ENCODE measurements around the gene AGFG1. TPM values are rescaled to one million over a fixed set of nuclear protein-coding genes. Genes with fewer than 3 reads are reported as not detected.
"Not testable (repeated sequence)": the region's sequence is repeated elsewhere in the genome, so short reads cannot be mapped to it uniquely, and the experiment has no call there.

The AGFG1 gene
- total RNA-seq, 4 donors from 2014 or later = 85.7 to 265 (median 186) TPM

DNA sequence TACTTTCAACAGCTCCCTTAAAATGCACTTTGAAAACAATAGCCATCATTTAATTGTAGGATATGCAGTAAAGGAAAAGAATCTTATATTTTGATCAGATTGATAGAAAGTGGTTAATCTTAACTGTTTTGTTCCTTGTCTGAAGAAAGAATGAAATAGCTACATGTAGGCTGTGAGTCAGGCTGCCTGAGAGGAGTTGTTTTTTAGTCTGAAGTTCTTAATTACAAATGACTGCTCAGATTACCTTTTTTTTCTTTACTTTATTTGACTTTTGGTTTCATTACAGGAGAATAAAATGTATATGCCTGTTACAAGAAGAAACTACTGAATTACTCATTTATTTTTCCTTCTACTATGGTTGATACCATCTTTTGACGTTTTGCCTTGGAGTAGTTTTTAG, 56.8 kb downstream of the AGFG1 start:
- ATAC-seq (ENCODE audit: low FRiP score) (no peak), DNase-seq (ENCODE audit: low spot score) (no peak)
- TF ChIP-seq, protein P1, sequence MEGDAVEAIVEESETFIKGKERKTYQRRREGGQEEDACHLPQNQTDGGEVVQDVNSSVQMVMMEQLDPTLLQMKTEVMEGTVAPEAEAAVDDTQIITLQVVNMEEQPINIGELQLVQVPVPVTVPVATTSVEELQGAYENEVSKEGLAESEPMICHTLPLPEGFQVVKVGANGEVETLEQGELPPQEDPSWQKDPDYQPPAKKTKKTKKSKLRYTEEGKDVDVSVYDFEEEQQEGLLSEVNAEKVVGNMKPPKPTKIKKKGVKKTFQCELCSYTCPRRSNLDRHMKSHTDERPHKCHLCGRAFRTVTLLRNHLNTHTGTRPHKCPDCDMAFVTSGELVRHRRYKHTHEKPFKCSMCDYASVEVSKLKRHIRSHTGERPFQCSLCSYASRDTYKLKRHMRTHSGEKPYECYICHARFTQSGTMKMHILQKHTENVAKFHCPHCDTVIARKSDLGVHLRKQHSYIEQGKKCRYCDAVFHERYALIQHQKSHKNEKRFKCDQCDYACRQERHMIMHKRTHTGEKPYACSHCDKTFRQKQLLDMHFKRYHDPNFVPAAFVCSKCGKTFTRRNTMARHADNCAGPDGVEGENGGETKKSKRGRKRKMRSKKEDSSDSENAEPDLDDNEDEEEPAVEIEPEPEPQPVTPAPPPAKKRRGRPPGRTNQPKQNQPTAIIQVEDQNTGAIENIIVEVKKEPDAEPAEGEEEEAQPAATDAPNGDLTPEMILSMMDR (IDR thresholded peaks at IDR 0.05) = no peak

DNA sequence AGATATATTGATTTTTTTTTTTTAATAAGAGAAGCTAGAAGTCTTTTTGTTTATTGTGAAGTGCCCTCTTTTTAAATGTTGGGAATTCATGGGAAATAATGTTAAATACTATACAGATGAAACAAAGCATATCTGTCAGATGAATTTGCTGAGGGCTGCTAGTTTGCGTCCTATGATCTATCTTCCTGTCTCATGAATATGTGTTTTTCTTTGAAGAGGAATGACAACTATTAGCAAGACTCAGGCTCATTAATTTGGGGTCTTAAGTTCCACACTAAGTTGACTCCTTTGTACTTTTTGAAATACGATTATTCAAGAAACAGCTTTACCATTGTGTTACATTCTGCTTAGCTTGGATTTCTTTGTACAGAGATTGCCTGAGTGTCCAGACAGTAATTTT, 57.9 kb downstream of the AGFG1 start:
- no peak for ATAC-seq (ENCODE audit: low FRiP score)
- TF ChIP-seq, protein P1 (IDR thresholded peaks at IDR 0.05) = no peak
- DNase-seq (ENCODE audit: low spot score) = no peak

DNA sequence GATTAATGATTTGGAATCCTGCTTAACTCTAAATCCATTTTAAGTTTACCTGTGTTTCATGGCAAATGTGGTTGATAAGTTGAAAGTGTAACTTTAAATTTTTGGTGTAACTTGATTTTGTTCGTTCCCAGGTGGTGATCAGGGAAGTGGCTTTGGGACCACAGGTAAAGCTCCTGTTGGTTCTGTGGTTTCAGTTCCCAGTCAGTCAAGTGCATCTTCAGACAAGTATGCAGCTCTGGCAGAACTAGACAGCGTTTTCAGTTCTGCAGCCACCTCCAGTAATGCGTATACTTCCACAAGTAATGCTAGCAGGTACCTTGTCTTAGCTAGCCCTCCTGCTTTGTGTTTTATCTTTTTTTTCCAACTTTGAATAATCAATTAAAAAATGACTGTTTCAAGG, 62.8 kb downstream of the AGFG1 start:
- no peak for ATAC-seq (ENCODE audit: low FRiP score)
- no peak for DNase-seq (ENCODE audit: low spot score)
- TF ChIP-seq, protein P1 (IDR thresholded peaks at IDR 0.05) = no peak

DNA sequence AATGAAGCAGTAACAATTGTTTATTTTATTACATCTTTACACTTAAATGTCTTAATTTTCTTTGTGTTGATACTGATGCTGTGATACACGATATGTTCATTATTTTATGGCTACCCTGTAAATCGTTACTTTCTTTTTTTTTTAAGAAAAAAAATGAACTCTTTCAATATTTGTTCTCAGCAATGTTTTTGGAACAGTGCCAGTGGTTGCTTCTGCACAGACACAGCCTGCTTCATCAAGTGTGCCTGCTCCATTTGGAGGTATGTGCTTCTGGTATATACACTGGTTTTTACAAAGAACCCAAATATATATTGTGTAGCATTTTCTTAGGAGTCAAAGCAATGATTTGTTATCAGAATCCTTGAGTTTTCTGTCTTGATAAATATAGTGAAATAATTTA, 64.5 kb downstream of the AGFG1 start:
- no peak for ATAC-seq (ENCODE audit: low FRiP score)
- TF ChIP-seq, protein P1 (IDR thresholded peaks at IDR 0.05) = no peak
- DNase-seq (ENCODE audit: low spot score) = no peak

DNA sequence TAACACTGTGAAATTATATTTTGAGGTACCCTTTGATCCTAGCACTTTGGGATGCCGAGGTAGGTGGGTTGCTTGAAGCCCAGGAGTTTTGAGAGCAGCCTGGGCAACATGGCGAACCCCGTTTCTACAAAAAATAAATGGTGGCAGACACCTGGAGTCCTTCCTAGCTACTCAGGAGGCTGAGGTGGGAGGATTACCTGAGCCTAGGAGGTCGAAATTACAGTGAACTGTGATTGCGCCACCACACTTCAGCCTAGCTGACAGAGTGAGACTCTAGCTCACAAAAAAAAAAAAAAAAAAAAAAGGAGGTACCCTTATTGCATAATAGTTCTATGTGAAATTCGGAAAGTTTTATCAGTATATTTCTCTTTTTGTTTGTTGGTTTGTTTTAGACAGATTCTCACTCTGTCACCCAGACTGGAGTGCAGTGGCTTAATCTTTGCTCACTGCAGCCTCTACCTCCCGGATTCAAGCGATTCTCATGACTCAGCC, 67.6 kb downstream of the AGFG1 start:
- no peak for DNase-seq (ENCODE audit: low spot score)
- no peak for ATAC-seq (ENCODE audit: low FRiP score)
- TF ChIP-seq, protein P1 (IDR thresholded peaks at IDR 0.05) = no peak

DNA sequence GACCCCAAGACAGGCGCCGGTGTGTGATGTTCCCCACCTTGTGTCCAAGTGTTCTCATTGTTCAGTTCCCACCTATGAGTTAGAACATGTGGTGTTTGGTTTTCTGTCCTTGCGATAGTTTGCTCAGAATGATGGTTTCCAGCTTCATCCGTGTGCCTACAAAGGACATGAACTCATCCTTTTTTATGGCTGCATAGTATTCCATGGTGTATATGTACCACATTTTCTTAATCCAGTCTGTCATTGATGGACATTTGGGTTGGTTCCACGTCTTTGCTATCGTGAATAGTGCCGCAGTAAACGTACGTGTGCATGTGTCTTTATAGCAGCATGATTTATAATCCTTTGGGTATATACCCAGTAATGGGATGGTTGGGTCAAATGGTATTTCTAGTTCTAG, 68.4 kb downstream of the AGFG1 start:
- not testable (repeated sequence) for ATAC-seq (ENCODE audit: low FRiP score); DNase-seq (ENCODE audit: low spot score)

DNA sequence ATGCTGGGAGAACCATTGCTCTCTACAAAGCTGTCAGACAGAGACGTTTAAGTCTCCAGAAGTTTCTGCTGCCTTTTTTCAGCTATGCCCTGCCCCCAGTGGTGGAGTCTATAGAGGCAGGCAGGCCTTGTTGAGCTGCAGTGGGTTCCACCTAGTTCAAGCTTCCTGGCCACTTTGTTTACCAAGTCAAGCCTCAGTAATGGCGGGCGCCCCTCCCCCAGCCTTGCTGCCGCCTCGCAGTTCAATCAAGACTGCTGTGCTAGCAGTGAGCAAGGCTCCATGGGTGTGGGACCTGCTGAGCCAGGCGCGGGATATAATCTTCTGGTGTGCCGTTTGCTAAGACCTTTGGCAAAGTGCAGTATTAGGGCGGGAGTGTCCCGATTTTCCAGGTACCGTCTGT, 74.0 kb downstream of the AGFG1 start:
- ATAC-seq (ENCODE audit: low FRiP score) (no peak), DNase-seq (ENCODE audit: low spot score) (no peak)
- TF ChIP-seq, protein P1 (IDR thresholded peaks at IDR 0.05) = no peak

DNA sequence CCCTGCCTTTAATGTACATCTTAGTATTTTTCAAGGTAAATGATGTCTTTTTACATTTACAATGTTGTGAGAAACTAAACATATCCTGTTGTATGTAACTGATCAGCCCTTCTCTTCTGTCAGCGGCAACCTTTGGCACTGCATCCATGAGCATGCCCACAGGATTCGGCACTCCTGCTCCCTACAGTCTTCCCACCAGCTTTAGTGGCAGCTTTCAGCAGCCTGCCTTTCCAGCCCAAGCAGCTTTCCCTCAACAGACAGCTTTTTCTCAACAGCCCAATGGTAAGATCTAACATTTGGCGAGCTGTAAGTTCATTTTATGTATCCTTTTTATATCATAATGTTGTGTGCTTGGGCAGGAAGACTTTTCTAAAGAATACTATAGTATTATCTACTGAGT, 79.9 kb downstream of the AGFG1 start:
- TF ChIP-seq, protein P1 (IDR thresholded peaks at IDR 0.05) = no peak
- no peak for DNase-seq (ENCODE audit: low spot score)
- no peak for ATAC-seq (ENCODE audit: low FRiP score)

All from omental fat pad (tissue), 4 donors.